ENCODE data around the gene VAMP2. TPM values are rescaled to one million over a fixed set of nuclear protein-coding genes. Genes with fewer than 3 reads are reported as not detected.

Gene VAMP2
- total RNA-seq, 2 experiments from 2014 or later = 30.0 to 33.7 TPM

- peak overlapping the region; percentile 83 for H3K27ac Mint-ChIP-seq
- no peak overlapping the region for H3K4me3 Mint-ChIP-seq
- intact Hi-C loops (cut with micrococcal nuclease) = no loop called here
- ChIA-PET CTCF (interaction anchor here (0.8 to 5.2 kb wide), 18 partner anchors 9 to 98 kb away, joined by 3 to 37 read pairs (median 4); partner anchors contain the start of gene AURKB), POLR2A (interaction anchor here (1.0 to 22.8 kb wide), 6 partner anchors 9 to 89 kb away, joined by 3 to 476 read pairs (median 23); partner anchors contain the start of genes ALOXE3 and HES7)
- DNase-seq (no peak), ATAC-seq (no peak)
- H3K9me3 Mint-ChIP-seq = no peaks in the 10 kb centered on the region
- H3K36me3 Mint-ChIP-seq (ENCODE audit: low read depth) = peaks cover 30% of the 10 kb centered on the region
- TF ChIP-seq CTCF (IDR thresholded peaks at IDR 0.05) = no peak
- H3K27me3 Mint-ChIP-seq = no peaks in the 10 kb centered on the region
- H3K4me1 Mint-ChIP-seq (ENCODE audit: low read depth) = peaks cover 59% of the 10 kb centered on the region
Observed at GRCh38 chr17:8159032-8159400, 3.7 kb downstream of the VAMP2 start.

- DNase-seq (peak; percentile 94), ATAC-seq (peak; percentile 21)
- H3K4me1 Mint-ChIP-seq (ENCODE audit: low read depth) = peaks cover 57% of the 10 kb centered on the region
- POLR2A ChIA-PET = interaction anchor here (0.7 to 22.8 kb wide), 8 partner anchors 9 to 90 kb away, joined by 3 to 476 read pairs (median 14); partner anchors contain the start of genes ALOXE3 and HES7
- peak overlapping the region; percentile 83 for H3K27ac Mint-ChIP-seq
- CTCF ChIA-PET = interaction anchor here (0.6 to 5.2 kb wide), 21 partner anchors 9 to 98 kb away, joined by 3 to 37 read pairs (median 4); partner anchors contain the start of gene AURKB
- no peaks in the 10 kb centered on the region for H3K9me3 Mint-ChIP-seq
- peaks cover 30% of the 10 kb centered on the region for H3K36me3 Mint-ChIP-seq (ENCODE audit: low read depth)
- intact Hi-C loops (cut with micrococcal nuclease) = no loop called here
- no peaks in the 10 kb centered on the region for H3K27me3 Mint-ChIP-seq
- peak overlapping the region; percentile 1 for H3K4me3 Mint-ChIP-seq
- peak; percentile 88 for TF ChIP-seq CTCF (IDR thresholded peaks at IDR 0.05)
Observed at GRCh38 chr17:8158267-8159031, 4.3 kb downstream of the VAMP2 start.

GRCh38 chr17:8156246-8156992, 6.3 kb downstream of the VAMP2 start:
- no peak overlapping the region for H3K4me3 Mint-ChIP-seq
- H3K27ac Mint-ChIP-seq = no peak overlapping the region
- CTCF ChIA-PET = interaction anchor here (0.9 to 5.2 kb wide), 16 partner anchors 17 to 94 kb away, joined by 3 to 27 read pairs (median 4); partner anchors contain the start of genes ALOXE3, CTC1 and HES7
- H3K27me3 Mint-ChIP-seq = no peaks in the 10 kb centered on the region
- peaks cover 59% of the 10 kb centered on the region for H3K4me1 Mint-ChIP-seq (ENCODE audit: low read depth)
- no peak for TF ChIP-seq CTCF (IDR thresholded peaks at IDR 0.05)
- H3K36me3 Mint-ChIP-seq (ENCODE audit: low read depth) = peaks cover 31% of the 10 kb centered on the region
- H3K9me3 Mint-ChIP-seq = no peaks in the 10 kb centered on the region
- POLR2A ChIA-PET = interaction anchor here (0.6 to 22.8 kb wide), 15 partner anchors 14 to 625 kb away, joined by 3 to 476 read pairs (median 6); partner anchors contain the start of genes ALOXE3, CTC1, HES7 and PFAS
- ATAC-seq (peak; percentile 73), DNase-seq (peak; percentile 100)
- intact Hi-C loops (cut with micrococcal nuclease) = loop anchor here (2.0 kb wide), 1 partner anchor 18 kb away; no protein-coding TSS in a partner anchor

- no peaks in the 10 kb centered on the region for H3K9me3 Mint-ChIP-seq
- POLR2A ChIA-PET = interaction anchor here (0.6 to 22.8 kb wide), 15 partner anchors 8 to 624 kb away, joined by 3 to 476 read pairs (median 7); partner anchors contain the start of genes ALOXE3, CTC1, HES7 and PFAS
- intact Hi-C loops (cut with micrococcal nuclease) = loop anchor here (2.0 kb wide), 1 partner anchor 17 kb away; no protein-coding TSS in a partner anchor
- DNase-seq (no peak), ATAC-seq (no peak)
- H3K4me1 Mint-ChIP-seq (ENCODE audit: low read depth) = peaks cover 55% of the 10 kb centered on the region
- H3K27me3 Mint-ChIP-seq = no peaks in the 10 kb centered on the region
- H3K36me3 Mint-ChIP-seq (ENCODE audit: low read depth) = peaks cover 26% of the 10 kb centered on the region
- H3K4me3 Mint-ChIP-seq = no peak overlapping the region
- H3K27ac Mint-ChIP-seq = no peak overlapping the region
- no peak for TF ChIP-seq CTCF (IDR thresholded peaks at IDR 0.05)
- CTCF ChIA-PET = interaction anchor here (1.0 to 5.2 kb wide), 8 partner anchors 17 to 92 kb away, joined by 3 to 27 read pairs (median 5); partner anchors contain the start of genes ALOXE3, CTC1 and HES7
Observed at GRCh38 chr17:8155996-8156245, 6.8 kb downstream of the VAMP2 start.

Measured in activated CD8-positive, alpha-beta T cell treated with anti-CD3 and anti-CD28 coated beads for 36 hours (primary cell).